ENCODE measurements around the gene ZCCHC8.
"Not testable (repeated sequence)": the region's sequence is repeated elsewhere in the genome, so short reads cannot be mapped to it uniquely, and the experiment has no call there.

ZCCHC8 gene

DNA sequence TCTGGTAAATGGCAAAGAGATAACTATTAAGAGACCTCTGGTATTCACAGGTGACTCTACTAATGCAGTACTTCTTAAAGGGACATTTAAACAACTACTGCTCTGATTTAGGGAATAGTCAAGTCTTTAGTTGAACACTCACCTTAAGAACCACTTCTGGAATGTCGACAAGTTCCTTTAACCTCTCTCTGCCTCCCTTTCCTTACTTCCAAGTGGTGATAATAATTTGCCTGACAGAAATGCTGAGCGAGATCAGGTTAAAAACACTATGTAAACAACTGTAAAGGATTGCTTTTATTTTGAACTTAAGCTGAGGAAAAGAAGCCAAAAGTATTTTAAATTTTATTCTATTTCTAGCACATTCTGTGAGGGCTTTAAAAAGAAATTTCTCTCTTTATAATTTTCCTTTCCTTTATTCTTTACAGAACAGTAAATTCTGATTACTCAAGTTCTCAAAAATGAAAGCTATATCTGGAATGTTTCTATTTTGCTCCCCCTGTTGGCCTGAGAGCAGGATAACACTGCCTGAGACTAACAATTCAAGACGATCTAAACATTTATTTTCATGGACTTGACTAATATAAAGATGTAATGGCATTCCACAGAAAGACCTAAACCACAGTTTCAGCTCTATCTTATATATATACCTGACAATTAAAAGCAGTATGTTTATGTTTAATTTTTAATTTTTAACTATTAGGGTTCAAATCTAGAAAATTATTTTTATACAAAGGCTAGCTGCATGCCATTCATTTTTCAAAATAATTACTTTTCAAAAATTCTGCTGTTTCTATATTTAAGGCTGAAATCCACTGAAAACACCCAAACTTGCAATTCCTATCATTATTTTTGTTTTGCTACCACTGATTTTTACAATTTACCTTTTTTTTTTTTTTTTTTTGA lies 29.2 kb downstream of the ZCCHC8 start:
- no peak for DNase-seq (ENCODE audit: low read depth in 2 of 2)

- DNase-seq (ENCODE audit: low read depth in 2 of 2), result not testable (repeated sequence)
Measured at GRCh38 chr12:122470576-122470975, 30.2 kb downstream of the ZCCHC8 start.

DNA sequence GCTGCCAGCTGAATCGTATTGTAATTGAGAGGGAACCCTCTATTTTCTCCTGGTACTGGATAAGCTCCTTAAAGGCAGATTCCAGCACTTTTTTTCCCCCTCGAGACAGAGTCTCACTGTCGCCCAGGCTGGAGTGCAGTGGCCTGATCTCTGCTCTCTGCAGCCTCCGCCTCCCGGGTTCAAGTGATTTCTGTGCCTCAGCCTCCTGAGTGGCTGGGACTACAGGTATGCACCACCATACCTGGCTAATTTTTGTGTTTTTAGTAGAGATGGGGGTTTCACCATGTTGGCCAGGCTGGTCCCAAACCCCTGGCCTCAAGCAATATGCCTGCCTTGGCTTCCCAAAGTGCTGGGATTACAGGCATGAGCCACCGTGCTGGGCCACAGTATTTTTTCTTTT lies 30.9 kb downstream of the ZCCHC8 start:
- DNase-seq (ENCODE audit: low read depth in 2 of 2), result not testable (repeated sequence)

GRCh38 chr12:122467983-122468382 lies 32.7 kb downstream of the ZCCHC8 start:
- DNase-seq (ENCODE audit: low read depth in 2 of 2), result no peak

- DNase-seq (ENCODE audit: low read depth in 2 of 2), result not testable (repeated sequence)
Measured at GRCh38 chr12:122464317-122465042, 36.3 kb downstream of the ZCCHC8 start.

DNA sequence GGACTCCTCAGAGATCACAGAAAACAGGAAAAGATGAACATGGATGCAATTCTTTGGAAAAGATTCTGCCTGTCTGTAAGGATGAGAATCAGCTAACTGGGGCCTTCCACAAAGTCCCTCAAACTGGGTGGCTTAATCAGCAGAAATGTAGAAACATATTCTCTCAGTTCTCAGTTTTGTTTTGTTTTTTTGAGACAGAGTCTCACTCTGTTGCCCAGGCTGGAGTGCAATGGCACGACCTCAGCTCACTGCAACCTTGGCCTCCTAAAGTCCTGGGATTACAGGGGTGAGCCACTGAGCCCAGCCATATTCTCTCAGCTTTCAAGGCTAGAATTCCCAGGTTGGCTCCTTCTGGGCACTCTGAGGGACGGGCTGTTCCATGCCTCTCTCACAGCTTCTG lies 40.1 kb downstream of the ZCCHC8 start:
- no peak for DNase-seq (ENCODE audit: low read depth in 2 of 2)

DNA sequence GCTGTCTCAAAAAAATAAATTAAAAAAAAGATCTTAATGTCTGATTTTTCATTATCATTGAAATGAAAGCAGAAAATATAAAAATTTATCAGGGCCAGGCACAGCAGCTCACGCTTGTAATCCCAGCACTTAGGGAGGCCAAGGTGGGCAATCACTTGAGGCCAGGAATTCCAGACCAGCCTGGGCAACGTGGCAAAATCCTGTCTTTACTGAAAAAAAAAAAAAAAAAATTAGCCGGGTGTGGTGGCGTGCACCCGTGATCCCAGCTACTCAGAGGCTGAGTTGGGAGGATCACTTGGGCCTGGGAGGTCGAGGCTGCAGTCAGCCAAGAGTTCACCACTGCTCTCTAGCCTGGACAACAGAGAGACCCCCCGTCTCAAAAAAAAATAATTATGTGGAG lies 40.7 kb downstream of the ZCCHC8 start:
- no peak for DNase-seq (ENCODE audit: low read depth in 2 of 2)

- DNase-seq (ENCODE audit: low read depth in 2 of 2), result no peak
Measured at GRCh38 chr12:122459211-122459610, 41.5 kb downstream of the ZCCHC8 start.

DNA sequence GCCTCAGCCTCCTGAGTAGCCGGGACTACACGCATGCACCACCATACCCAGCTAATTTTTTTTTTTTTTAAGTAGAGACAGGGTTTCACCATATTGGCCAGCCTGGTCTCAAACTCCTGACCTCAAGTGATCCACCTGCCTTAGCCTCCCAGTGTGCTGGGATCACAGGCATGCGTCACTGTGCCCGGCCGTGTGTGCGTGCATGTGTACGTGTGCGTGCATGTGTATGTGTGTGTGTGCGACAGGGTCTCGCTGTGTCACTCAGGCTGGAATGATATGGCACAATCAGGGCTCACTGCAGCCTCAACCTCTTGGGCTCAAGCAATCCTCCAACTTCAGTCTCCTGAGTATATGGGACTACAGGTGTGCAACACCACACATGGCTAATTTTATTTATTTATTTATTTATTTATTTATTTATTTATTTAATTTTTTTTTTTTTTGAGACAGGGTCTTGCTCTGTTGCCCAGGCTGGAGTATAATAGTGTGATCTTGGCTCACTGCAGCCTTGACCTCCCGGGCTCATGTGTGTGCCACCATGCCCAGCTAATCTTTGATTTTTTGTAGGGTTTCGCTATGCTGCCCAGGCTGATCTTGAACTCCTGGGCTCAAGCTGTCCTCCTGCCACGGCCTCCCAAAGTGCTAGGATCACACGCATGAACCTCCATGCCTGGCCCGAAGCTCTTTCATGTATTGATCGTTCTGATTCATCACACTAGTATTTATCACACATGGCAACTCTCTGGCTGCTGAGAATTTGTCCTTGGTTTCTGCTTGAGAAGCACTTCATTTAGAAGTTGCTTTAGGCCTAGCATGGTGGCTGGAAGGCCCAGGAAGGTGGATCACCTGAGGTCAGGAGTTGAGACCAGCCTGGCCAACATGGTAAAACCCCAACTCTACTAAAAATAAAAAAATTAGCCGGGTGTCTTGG lies 42.4 kb downstream of the ZCCHC8 start:
- DNase-seq (ENCODE audit: low read depth in 2 of 2), result no peak

GRCh38 chr12:122457627-122458026 lies 43.1 kb downstream of the ZCCHC8 start:
- no peak for DNase-seq (ENCODE audit: low read depth in 2 of 2)

GRCh38 chr12:122454739-122455138 lies 46.0 kb downstream of the ZCCHC8 start:
- no peak for DNase-seq (ENCODE audit: low read depth in 2 of 2)

- DNase-seq (ENCODE audit: low read depth in 2 of 2), result no peak
Measured at GRCh38 chr12:122454250-122454721, 46.4 kb downstream of the ZCCHC8 start.

GRCh38 chr12:122452701-122453285 lies 47.9 kb downstream of the ZCCHC8 start:
- no peak for DNase-seq (ENCODE audit: low read depth in 2 of 2)

DNA sequence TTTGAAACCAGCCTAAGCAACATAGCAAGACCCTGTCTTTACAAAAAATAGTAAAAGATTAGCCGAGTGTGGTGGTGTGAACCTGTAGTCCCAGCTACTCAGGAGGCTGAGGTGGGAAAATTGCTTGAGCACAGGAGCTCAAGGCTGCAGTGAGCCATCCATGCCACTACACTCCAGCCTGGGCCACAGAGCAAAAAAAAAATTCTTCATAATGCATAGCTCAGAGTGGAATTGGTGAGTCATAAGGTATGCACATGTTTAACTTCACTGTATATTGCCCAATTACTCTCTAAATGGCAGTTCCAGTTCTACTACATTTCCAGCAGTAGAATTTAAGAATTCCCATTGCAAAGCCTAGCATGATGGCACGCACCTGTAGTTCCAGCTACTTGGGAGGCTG lies 51.4 kb downstream of the ZCCHC8 start:
- DNase-seq (ENCODE audit: low read depth in 2 of 2), result no peak

- not testable (repeated sequence) for DNase-seq (ENCODE audit: low read depth in 2 of 2)
Measured at GRCh38 chr12:122447825-122448224, 52.9 kb downstream of the ZCCHC8 start.

DNA sequence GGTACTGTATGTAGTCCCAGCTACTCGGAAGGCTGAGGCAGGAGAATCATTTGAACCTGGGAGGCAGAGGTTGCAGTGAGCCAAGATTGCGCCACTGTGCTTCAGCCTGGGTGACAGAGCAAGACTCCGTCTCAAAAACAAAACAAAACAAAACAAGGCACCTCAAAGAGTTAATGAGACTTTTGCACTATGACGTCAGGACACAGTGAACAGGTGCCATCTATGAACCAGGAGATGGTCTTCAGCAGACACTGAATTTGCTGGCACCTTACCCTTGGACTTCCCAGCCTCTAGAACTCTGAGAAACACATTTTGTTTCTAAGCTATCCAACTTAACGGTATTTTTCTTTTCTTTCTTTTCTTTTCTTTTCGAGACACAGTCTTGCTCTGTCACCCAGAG lies 54.3 kb downstream of the ZCCHC8 start:
- DNase-seq (ENCODE audit: low read depth in 2 of 2), result not testable (repeated sequence)

DNA sequence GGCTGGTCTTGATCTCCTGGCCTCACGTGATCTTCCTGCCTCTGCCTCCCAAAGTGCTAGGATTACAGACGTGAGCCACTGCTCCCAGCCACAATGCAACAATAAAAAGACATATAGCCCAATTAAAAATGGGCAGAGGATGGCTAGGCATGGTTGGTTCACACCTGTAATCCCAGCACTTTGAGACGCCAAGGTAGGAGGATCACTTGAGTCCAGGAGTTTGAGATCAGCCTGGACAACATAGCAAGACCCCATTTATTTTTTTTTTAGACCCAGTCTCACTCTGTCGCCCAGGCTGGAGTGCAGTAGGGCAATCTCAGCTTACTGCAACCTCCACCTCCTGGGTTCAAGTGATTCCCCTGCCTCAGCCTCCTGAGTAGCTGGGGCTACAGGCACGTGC lies 56.7 kb downstream of the ZCCHC8 start:
- not testable (repeated sequence) for DNase-seq (ENCODE audit: low read depth in 2 of 2)

DNA sequence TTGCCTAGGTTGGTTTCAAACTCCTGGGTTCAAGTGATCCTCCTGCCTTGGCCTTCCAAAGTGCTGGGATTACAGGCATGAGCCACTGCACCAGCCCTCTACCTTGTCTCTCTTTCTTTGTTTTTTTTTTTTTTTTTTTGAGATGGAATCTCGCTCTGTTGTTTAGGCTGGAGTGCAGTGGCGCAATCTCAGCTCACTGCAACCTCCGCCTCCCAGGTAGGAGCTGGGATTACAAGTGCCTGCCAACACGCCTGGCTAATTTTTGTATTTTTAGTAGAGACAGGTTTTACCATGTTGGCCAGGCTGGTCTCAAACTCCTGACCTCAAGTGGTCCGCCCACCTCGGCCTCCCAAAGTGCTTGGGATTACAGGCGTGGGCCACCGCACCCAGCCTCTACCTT lies 61.9 kb downstream of the ZCCHC8 start:
- DNase-seq (ENCODE audit: low read depth in 2 of 2), result not testable (repeated sequence)

GRCh38 chr12:122437656-122438121 lies 63.0 kb downstream of the ZCCHC8 start:
- DNase-seq (ENCODE audit: low read depth in 2 of 2), result no peak

DNA sequence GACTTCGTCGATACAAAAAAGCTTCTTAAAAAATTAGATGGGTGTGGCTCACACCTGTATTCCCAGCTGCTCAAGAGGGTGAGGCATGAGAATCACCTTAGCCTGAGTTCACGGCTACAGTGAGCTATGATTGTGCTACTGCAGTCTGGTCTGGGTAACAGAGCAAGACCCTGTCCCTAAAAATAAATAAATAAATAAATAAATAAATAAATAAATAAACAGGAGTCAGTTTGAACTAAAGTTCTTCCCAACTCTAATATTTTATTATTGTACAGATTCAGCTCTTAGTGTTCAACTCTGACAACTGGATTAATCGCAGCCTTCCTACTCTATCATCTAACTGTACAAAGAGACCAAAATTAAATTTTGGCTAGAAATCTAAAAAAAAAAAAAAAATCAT lies 65.5 kb downstream of the ZCCHC8 start:
- no peak for DNase-seq (ENCODE audit: low read depth in 2 of 2)

- not testable (repeated sequence) for DNase-seq (ENCODE audit: low read depth in 2 of 2)
Measured at GRCh38 chr12:122429043-122429442, 71.7 kb downstream of the ZCCHC8 start.

Measured in stimulated activated CD4-positive, alpha-beta T cell treated with anti-CD3 and anti-CD28 coated beads, Interleukin-1b, Interleukin-23, amount 100 ng/mL, for 1 hour (primary cell).